SKM-1 treated with dmso at 0.1 percent for 144 hours (cell line): ENCODE results near the gene TPSAB1.
"Not testable (repeated sequence)": the region's sequence is repeated elsewhere in the genome, so short reads cannot be mapped to it uniquely, and the experiment has no call there.

Source experiments
- DNase-seq: peaks from one replicate; lab custom pipeline; 2025; ENCODE audit not compliant: unreplicated experiment; lab: John Stamatoyannopoulos, UW

TPSAB1 gene

GRCh38 chr16:1223355-1224214 is 16.9 kb upstream of the TPSAB1 start:
- DNase-seq = no peak

GRCh38 chr16:1224558-1224957 is 15.9 kb upstream of the TPSAB1 start:
- no peak for DNase-seq

- DNase-seq = no peak
Observed at GRCh38 chr16:1225051-1225451, 15.5 kb upstream of the TPSAB1 start, which contains the start of gene TPSG1. Gene TPSG1, minus strand, starts transcription at chr16:1225268. Its CDS starts 16 bp downstream, at chr16:1225252.

- not testable (repeated sequence) for DNase-seq
Observed at GRCh38 chr16:1225728-1226311, 14.7 kb upstream of the TPSAB1 start.

DNA sequence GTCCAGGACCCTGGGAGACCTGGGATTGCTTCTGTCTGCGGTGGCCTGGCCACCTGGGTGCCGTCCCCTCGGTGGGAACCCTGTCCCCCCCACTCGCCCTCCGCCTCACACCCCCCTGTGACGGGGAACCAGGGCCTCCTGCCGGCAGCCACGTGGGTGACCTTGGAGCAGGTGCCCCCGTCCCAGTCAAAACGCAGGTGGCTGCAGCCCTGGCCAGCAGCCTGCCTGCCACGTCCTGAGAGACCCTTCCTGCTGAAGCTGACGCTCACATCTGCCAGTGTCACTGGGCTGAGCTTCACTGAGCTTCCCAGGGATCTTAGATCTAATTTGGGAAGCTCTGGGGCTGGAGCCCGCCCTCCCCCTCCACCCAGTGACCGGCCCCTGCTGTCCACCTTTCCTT is 13.8 kb upstream of the TPSAB1 start:
- DNase-seq = not testable (repeated sequence)

DNA sequence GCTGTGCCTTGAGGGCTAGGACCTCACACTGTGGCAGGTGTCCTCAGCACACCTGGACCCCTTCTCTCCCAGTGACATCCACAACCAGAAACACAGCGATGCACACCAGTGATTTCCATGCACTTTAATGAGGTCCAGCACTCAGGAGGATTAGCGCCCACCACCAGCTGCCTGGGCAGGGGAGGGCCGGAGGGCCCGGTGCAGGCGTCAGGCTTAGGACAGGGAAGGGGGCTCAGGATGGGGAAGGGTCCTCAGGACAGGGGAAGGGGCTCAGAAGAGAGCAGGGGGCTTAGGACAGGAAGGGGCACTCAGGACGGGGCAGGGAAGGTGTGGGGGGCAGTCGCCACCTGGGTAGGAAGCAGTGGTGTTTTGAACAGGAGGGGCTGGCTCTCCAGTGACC is 12.3 kb upstream of the TPSAB1 start:
- DNase-seq = not testable (repeated sequence)

DNA sequence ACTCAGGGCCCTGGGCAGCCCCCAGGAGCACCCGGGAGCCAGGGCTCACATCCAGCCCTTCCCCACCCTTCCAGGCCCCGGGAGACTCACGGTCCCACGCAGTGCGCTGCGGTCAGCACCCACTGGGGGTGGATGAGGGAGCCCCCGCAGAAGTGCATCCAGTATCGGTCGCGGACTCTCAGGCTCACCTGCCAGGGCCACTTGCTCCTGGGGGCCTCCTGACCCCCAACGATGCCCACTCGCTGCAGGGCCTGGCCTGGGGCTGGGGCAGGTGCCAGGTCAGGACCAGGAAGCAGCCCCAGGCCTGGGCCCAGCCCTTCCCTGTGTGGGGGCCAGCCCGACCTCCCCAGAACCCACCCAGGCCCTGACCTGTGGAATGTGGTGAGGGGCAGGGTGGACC is 11.0 kb upstream of the TPSAB1 start:
- DNase-seq = not testable (repeated sequence)

DNA sequence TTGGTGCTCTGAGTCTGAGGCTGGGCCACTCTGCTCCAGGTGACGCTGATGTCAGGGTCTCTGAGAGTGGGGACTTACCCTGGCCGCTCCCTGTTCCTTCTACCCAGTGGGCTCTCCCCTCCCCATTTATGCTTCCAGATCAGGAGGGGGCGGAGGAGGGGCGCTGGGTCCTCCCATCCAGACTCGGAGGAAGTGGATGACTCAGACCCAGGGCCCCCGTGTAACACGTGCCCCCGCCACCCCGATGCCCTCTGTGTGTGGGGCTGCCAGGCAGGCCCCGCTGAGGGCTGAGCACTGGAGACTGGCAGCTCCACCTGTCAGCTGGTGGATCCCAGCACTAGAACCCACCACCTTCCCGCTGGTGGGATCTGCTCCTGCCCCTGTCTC is 10.4 kb upstream of the TPSAB1 start, which contains the start of gene TPSB2:
Gene TPSB2, minus strand, starts transcription at position 101 of the 387 bp plus-strand sequence. CDS start 233 bp downstream, outside the sequence.
- not testable (repeated sequence) for DNase-seq

GRCh38 chr16:1230471-1231212 is 9.9 kb upstream of the TPSAB1 start:
- DNase-seq = not testable (repeated sequence)

GRCh38 chr16:1231301-1231700 is 9.2 kb upstream of the TPSAB1 start:
- not testable (repeated sequence) for DNase-seq

DNA sequence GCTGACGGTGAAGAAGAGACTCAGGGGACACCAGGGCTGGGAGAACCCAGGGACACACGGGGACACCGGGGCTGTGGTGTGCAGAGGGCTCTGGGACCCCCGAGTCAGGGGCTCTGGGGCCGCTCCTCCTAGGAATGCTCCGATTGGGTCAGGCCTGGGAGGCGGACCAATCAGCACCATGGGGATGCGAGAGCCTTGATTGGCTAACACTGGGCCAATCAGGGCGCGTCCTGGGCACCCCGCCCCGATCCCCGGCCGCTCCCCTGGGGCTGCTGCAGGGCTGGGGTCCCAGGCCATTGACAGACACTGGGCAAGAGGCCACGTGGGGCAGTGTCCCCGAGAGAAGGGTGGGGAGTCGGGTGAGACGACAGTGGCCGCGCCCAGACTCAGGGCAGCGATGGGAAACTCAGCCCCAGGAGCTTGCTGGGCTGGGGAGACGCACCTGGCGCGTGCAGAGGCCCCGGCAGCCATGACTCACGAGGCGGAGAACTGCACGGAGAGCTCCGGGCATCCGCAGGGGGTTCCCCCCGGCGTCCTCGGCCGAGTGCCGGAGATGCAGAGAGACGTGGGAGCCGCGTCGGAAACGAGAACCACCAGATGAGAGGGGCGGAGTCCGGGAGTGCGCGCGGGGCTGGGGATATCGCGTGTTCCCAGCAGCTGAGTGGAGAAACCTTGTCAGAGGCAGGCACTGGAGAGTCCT is 8.3 kb upstream of the TPSAB1 start:
- not testable (repeated sequence) for DNase-seq

GRCh38 chr16:1236659-1237058 is 3.8 kb upstream of the TPSAB1 start:
- DNase-seq = not testable (repeated sequence)

DNA sequence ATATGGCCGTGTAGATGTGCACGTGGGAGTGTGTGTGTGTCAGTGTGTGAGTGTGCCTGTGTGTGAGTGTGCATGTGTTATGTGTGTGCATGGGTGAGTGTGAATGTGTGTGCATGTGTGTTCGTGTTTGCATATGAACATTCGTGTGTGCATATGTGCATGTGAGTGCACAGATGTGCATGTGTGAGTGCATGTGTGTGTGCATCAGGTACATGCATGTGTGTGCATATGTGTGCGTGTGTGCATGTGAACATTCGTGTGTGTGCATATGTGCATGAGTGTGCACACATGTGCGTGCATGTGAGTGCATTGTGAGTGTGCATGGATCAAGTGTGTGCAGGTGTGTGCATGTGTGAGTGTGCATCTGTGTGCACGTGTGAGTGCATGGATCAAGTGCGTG is 2.5 kb upstream of the TPSAB1 start:
- DNase-seq = no peak

- not testable (repeated sequence) for DNase-seq
Observed at GRCh38 chr16:1238909-1239308, 1.6 kb upstream of the TPSAB1 start.

DNA sequence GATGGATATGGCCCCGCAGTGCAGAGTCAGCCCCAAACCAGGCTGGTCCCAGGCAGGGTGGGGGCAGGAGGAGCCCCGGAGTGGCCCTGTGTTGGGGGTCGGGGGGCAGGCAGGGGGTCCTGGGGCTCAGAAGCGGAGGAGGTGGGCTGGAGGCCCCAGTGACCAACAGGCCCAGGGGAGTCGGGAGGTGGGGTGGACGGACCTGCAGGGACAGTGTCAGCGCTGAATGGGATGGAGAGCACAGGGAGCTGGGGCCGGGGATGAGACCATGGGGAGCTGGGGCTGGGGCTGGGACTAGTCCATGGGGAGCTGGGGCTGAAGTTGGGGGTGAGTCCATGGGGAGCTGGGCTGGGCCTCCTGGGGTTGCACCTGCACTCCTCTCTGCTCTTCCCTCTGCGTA is 930 bp upstream of the TPSAB1 start:
- DNase-seq = not testable (repeated sequence)

DNA sequence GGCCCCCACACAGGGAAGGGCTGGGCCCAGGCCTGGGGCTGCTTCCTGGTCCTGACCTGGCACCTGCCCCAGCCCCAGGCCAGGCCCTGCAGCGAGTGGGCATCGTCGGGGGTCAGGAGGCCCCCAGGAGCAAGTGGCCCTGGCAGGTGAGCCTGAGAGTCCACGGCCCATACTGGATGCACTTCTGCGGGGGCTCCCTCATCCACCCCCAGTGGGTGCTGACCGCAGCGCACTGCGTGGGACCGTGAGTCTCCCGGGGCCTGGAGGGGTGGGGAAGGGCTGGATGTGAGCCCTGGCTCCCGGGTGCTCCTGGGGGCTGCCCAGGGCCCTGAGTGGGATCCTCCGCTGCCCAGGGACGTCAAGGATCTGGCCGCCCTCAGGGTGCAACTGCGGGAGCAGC is 576 bp downstream of the TPSAB1 start:
- DNase-seq = not testable (repeated sequence)

DNA sequence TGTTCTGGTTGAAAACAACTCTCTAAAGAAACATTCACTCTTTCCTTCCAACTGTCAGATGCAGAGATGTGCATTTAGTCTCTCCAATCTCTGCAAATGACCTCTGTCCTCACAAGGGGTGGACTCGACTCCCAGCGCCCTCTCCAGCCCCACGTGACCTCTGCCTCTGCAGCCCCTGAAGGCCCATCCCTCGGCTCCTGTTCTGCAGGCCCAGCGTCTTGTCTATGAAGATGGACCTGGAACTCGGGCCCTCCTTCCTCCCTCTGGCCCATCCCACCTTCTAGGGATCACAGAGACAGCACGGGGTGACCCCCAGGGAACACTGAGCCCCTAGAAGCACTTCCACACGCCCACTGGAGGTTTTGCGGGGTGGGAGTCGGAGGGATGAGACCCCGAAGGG is 2.9 kb downstream of the TPSAB1 start:
- not testable (repeated sequence) for DNase-seq

DNA sequence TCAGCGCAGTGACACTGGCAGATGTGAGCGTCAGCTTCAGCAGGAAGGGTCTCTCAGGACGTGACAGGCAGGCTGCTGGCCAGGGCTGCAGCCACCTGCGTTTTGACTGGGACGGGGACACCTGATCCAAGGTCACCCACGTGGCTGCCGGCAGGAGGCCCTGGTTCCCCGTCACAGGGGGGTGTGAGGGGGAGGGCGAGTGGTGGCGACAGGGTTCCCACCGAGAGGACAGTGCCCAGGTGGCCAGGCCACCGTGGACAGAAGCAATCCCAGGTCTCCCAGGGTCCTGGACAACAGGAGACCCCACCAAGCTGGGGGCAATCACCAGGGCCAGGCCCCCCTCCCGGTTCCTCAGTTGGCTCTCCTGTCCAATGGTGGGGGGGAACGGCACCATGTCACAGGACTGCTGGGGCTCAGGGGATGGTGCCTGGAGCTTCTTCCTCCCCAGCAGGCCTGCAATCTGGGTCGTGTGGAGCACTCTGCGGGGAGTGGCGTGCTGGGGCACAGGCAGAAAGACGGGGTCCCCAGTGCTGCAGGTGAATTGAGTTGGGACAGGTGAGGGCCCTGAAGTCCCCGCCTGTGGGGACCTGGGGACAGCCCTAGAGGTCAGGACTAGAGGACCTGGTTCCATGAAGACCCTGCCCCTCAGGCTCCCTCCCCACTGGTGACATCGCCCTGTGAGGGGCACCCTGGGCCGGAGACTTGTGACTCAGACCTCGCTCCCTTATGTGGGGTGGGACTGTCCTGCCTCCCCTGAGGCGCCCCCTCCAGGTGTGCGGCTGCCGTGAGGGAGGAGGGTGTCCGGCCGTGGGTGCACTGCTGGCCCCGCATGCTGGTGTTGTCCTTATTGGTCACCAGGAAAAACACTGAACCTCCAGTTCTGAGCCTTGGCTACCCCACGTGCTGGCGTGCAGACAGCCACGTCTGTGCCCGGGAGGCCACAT is 3.7 kb downstream of the TPSAB1 start:
- DNase-seq = not testable (repeated sequence)

DNA sequence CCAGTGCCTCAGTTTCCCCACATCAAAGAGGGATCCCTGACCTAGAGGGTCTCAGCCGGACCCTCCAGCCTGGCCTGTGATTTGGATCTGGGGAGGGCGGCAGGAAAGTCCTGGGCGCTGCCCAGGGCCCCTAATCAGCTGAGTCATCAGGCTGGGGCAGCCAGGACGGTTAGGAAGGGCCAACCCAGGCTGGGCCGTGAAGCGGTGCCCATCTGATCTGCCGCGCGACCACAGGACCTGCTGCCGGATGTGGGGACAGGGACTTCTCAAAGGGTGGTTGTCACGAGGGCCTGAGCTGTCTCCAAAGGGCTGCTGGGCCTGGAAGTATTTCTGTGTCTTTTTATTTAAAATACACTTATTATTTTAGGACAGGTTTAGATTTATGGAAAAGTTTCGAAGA is 4.4 kb downstream of the TPSAB1 start:
- DNase-seq = no peak
